HG02798 (cell line): ENCODE data around the gene ACP6.

Source experiments
- ATAC-seq: cut with Tn5 transposase; IDR thresholded peaks from one replicate; pipeline ENCODE4 v1.9.1; 2021; ENCODE audit warnings: mild to moderate bottlenecking; ENCODE audit not compliant: unreplicated experiment, poor library complexity

Gene ACP6

DNA sequence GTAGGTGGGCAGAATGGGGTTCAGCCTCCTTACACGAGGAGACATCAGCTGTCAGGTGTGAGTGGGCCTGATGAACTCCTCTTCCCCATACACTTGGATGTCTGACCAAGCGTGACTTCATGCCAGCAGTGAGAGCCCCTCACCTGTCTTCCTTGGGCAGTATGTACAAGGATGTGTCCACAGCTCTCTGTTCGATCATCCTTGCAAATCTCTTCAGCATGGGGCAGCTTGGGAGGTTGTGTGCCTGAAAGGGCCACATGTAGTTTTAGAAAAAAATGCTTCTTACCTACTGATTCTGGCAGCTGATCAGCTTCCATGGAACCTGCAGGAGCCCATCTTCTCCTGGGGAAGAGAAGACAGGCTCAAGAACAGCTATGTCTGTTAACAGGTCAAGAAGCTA, 18.0 kb downstream of the ACP6 start:
- ATAC-seq = no peak

- ATAC-seq = no peak
Measured at GRCh38 chr1:147651466-147651865, 18.9 kb downstream of the ACP6 start.

DNA sequence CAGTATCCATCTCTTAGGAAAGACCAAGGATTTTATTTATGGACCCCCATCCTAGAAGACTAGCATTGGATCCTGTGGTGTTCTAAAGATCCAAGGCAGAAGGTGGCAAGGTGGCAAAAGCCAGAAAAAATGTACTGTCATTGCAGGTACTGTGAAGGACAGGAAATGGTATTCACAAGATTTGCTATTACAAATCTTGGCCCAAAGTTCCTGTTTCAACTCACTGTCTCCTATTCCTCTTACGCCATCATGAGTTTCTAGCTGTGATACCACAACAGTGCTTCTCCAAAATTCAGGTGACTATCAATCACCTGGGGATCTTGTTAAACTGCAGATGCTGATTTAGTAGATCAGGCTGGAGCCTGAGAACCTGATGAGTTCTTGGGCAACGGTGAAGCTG, 21.4 kb downstream of the ACP6 start:
- no peak for ATAC-seq

DNA sequence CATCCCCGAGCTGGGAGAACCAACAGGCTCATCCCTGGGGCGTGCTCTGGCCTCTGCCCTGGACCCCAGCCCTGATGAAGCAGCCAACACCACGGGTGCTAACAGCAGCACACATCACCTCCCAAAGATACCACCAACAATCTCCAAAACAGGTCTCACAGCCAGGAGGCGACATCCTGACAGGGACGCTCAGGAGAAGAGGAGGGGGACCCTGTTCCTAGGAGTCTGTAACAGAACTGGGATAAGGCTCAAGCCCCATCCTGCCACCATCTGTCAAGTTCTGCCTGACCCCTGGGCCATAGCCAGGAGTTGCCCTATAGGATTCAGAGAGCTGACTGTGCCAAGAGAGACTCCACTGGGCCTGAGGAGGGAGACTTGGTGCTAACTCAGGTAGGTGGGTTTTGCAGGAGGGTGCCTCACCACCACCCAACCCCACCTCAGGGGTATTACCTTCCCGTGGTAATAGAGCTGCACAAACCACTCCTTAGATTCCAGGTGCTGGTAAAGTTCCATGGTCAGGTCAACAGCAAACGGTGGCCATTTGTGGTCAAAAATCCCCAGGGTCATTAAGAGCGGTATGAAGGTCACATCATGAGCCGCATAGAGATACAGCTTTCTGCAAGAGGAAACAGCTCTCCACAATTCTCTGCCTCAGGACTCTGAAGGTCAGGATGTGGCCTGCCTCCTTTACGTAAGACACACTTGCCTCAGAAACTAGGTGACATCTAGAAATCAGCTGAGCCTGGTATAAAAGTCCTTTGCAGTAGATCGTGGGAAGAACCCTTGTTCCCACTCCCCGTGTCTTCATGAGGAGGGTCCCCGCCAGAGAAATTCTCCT, 22.3 kb downstream of the ACP6 start:
- ATAC-seq = no peak

DNA sequence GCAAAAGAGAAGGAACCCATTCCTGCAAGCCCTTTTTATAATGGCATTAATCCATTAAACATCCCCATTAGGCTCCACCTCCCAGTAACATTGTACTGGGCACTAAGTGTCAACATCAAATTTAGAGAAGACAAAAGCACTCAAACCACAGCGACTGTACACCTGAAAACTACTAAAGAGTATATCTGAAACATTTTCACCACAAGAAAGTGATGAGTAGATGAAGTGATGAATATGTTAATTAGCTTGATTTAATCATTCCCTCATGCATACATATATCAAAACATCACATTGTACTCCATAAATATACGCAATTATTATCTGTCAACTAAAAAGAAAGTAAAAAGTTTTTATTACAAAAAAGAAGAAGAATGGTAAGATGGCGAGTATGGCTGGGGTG, 26.4 kb downstream of the ACP6 start:
- ATAC-seq = no peak

DNA sequence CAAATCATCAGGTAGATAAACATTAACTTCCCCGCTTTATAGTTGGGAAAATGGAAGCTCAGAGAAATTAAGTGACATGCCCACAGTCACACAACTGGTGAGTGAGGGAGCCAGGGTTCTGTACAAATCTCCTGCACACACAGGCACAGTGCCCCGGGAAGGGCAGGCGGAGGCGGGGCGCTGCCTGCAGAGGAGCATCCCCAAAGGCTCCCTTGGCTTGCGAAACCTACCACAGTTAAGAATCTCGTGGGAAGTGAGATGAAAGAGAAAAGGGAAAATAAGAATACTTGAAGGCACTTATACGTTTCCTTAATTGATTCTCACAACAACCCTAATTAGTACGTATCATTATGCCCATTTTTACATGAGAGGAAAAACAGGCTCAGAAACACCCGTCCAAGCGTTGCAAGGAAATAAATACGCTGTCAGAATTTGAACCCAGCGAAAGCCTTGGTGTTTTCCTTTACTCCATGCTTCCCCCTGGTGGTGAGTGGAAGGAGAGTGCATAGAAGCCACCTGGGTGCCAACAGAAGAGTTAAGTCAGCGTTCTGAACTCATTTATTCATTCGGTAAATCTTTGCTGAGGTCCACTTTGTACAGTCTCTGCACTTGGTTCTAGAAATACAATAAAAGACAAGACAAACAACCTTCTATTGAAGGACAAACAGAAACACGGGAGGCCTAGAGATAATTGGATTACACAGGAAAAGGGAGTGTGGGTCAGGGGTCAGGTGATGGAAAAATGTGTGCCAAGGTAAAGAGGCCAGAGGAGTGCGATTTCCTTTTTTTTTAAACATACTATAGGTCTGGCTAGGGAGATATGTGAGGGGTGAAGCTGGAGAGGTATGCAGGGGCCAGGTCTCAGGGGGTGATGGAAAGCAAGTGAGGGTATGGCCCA, 28.4 kb downstream of the ACP6 start:
- ATAC-seq = no peak

DNA sequence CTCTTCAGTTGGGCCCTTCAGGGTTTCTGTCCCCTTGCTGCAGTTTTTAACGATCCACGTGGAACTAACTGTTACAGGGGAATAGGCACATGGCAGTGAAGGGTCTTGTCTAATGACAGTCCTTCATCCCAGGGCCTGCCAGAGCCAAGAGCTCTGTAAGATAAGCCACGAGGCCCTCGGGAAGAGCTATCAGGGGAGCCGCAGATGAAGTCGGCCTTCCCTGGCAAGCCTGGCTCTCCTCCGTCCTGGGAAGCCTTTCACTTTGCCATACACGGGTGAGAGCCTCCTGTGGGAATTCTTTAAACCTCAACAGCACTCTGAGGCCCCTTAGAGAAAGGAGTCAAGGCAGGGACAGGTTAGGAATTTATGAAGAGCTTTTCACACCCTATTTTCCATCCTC, 29.0 kb downstream of the ACP6 start:
- ATAC-seq = no peak

DNA sequence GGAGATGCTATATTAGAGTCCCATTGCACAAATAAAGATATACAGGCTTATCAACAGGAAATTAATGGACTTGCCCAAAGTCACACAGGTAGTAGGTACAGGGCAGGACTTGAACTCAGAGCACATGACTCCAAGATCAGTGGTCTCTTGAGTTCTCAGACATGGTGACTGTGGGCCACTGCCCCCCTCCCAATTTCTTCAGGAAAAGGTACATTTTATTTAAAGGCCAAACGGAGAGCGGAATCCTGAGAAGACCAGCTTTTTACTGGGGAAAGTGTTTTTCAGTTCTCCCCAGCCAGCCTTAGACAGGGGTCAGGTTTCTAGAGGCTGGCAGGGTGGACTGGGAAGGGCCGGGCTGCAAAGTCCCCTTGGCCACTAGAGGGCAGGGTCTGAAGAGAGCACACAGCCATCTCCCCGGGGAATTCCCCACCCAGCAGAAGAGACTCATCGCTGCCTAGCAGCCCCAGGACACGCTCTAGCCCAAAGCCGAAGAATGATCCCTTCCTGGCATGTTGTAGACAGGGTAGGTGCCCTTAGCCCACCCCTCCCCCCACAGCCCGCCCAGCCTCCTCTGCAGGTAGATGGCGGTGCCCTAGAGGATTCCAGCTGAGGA, 29.7 kb downstream of the ACP6 start:
- peak; percentile 91 for ATAC-seq

GRCh38 chr1:147636314-147636713, 34.0 kb downstream of the ACP6 start:
- ATAC-seq = no peak

- no peak for ATAC-seq
Measured at GRCh38 chr1:147635342-147635741, 35.0 kb downstream of the ACP6 start.

DNA sequence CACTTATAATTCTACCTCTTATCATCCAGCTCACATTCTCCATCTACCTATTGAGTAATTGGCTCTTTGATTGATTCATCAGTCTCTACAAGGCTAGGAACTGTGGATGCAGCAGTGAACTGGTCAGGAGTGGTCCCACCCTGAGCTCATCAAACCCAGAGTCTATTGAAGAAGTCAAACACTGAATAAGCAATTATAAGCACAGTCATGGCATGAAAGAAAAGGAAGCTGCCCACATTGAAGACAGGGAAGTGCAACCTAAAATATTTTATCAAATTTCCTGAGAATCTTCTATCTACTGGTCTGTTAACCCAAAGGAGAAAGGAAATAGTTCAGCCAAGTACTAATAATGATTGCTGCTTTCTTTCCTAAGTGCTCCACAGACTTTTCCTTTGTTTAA, 35.7 kb downstream of the ACP6 start:
- no peak for ATAC-seq

DNA sequence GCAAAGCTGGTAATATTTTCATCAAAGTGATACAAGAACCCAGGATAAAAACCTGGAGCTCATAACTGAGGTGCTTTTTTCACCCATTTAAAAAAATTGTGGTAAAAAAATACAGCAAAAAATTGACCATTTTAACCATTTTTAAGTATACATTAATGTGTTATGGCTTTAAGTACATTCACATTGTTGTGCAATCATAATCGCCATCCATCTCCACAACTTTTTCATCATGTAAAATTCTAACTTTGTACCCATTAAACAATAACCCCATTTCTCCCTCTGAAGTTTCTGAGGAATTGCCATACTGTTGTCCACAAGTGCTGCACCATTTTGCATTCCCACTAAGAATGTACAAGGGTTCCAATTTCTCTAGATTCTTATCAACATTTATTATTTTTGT, 36.6 kb downstream of the ACP6 start:
- ATAC-seq = no peak

DNA sequence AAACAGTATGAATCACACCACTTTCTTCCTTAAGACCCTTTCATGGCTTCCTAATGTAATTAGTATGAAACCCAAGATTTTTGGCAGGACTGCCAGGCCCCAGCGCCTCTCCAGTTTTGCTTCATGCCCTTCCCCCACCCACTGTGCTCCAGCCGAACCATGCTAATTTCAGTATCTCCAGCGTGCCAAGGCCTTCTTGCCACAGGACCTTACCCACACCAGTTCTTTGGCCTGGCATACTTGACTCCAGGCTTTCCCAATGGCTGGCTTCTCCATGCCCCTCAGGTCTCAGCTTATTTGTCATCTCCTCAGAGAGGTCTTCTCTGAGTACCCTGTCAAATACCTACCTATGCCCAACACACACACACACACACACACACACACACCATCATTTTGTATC, 38.5 kb downstream of the ACP6 start:
- no peak for ATAC-seq

GRCh38 chr1:147630447-147630846, 39.9 kb downstream of the ACP6 start:
- no peak for ATAC-seq

GRCh38 chr1:147630022-147630421, 40.3 kb downstream of the ACP6 start:
- ATAC-seq = no peak

- ATAC-seq = no peak
Measured at GRCh38 chr1:147628441-147628840, 41.9 kb downstream of the ACP6 start.

- peak; percentile 80 for ATAC-seq
Measured at GRCh38 chr1:147627435-147628110, 42.8 kb downstream of the ACP6 start.

DNA sequence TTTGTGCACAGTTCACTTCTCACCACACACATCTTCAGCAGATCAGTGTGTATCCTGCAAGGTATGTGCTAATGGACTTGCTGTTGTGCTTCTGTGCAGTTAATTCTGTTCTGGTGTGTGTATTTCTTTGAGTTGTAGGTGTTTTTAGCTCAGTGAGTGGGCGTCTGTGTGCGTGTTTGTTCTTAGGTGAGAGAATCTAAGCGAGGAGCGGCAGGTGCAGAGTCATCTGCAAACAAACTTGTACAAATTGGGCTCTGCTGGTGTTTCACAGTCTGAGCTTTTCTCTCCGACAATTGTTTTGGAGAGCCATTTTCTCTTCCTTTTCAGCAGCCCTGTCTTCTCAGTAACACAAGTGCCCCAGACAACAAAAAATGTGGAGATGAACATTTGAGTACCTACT, 43.6 kb downstream of the ACP6 start:
- no peak for ATAC-seq

DNA sequence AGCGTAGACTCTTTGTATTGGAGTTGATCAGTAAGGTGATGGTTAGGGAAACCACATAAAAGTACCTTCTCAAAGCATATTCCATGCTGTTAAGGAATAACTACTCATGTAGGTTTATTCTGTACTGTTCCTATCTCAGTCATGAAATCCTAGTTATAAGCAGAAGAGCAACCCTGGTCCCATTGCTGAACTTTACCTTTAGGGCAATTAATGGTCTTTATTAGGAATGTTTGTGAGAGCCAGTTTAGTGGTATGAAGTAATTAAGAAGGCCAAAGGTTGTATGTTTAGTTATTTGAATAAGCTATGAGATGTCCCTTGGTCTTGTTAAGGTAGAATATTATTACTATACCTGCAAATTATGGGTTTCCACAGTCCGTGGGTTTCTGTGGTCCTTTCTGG, 44.0 kb downstream of the ACP6 start:
- no peak for ATAC-seq

GRCh38 chr1:147625362-147625995, 44.8 kb downstream of the ACP6 start:
- no peak for ATAC-seq
